WI38 (cell line): Measurements from ENCODE around the gene USP5.

Experiments used
- H3K4me3 ChIP-seq: 2 replicates; pipeline ENCODE4 v1.5.1; 2011; ENCODE audit warnings: low read depth, mild to moderate bottlenecking, control low read depth, low read length
- TF ChIP-seq, protein P1 (sequence below): IDR thresholded peaks from 2 replicates; pipeline ENCODE4 v1.5.1; 2012; ENCODE audit warnings: low read depth, mild to moderate bottlenecking, control low read depth, low read length

The USP5 gene

DNA sequence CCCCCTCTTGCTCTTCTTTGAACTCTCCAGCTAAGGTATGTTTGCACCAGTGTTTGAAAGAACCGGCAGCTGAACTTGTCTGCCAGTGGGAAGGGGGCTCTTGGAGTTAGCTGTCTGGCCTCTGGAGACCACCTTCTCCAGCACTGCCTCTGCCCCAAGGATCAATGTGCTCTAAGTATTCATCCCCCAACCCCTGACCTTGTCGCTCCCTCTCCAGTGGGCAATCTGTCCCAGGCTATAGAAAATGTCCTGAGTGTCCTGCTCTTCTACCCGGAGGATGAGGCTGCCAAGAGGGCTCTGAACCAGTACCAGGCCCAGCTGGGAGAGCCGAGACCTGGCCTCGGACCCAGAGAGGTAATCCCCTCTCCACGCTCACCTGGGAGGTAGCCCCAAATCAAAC is 21.0 kb upstream of the USP5 start:
- no peak overlapping the region for H3K4me3 ChIP-seq
- TF ChIP-seq, protein P1, sequence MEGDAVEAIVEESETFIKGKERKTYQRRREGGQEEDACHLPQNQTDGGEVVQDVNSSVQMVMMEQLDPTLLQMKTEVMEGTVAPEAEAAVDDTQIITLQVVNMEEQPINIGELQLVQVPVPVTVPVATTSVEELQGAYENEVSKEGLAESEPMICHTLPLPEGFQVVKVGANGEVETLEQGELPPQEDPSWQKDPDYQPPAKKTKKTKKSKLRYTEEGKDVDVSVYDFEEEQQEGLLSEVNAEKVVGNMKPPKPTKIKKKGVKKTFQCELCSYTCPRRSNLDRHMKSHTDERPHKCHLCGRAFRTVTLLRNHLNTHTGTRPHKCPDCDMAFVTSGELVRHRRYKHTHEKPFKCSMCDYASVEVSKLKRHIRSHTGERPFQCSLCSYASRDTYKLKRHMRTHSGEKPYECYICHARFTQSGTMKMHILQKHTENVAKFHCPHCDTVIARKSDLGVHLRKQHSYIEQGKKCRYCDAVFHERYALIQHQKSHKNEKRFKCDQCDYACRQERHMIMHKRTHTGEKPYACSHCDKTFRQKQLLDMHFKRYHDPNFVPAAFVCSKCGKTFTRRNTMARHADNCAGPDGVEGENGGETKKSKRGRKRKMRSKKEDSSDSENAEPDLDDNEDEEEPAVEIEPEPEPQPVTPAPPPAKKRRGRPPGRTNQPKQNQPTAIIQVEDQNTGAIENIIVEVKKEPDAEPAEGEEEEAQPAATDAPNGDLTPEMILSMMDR: no peak

DNA sequence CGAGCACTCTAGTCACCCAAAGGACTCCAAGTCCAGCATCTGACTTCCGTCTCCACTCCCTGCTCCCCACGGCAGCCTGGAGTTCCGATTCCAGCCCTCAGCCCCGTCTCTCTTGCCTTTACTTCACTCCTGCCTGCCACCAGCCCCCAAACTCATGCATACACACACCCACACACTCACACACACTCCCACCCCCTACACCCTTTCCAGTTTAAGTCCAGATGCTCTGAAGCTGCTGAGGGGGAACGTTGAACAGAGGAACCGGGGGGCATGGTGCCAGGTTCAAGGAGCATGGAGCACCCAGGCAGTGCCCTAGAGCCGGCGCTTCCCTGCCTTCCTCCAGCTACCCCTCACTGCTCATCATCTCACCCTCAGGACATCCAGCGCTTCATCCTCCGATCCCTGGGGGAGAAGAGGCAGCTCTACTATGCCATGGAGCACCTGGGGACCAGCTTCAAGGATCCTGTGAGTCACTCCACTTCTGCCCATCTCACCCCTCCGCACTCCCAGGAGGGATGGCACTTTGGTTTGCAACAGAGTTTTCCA is 20.4 kb upstream of the USP5 start:
- no peak overlapping the region for H3K4me3 ChIP-seq
- TF ChIP-seq, protein P1: no peak

DNA sequence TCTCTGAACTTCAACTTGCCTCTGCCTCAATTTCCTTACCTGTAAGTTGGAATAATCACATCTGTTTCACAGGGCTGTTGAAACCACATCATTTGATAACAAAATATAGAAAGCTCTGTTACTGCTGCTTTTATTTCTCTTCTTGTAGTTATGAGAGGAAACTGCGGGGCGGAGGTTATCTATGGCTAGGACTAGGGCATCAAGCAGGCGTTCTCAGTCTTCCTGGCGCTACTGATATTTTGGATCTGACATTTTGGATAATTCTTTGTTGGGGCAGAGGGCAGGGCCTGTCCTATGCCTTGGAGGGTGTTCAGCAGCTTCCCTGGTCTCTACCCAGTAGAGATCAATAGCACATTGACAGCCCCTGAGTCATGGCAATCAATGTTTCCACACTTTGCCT is 19.8 kb upstream of the USP5 start:
- TF ChIP-seq, protein P1: no peak
- no peak overlapping the region for H3K4me3 ChIP-seq

DNA sequence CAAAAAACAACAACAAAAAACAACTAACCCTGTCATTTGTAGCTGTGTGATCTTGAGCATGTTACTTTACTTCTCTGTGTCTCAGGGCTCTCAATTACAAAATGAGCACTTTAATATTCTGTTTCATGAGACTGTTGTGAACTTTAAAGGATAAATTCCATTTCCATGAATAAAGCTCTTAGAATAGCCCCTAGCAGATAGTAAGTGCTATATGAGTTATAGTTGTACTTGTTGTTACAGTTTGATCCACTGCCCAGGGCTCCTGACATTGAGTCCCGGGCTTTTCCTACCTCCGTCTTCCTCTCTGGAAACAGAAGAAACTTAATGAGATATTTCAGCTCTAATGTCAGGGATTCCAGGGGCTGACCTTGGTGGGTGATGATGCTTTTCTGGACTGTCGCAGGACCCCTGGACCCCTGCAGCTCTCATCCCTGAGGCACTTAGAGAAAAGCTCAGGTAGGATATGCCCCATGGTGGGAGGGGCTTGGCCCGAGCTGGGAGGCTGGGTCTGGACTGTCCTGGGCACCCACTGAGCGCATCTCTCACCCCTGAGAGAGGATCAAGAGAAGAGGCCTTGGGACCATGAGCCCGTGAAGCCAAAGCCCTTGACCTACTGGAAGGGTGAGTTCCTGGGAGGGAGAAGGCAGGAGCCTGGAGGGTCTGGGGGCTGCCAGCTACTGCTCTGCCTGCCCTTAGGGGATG is 18.6 kb upstream of the USP5 start:
- H3K4me3 ChIP-seq: no peak overlapping the region
- TF ChIP-seq, protein P1: no peak

DNA sequence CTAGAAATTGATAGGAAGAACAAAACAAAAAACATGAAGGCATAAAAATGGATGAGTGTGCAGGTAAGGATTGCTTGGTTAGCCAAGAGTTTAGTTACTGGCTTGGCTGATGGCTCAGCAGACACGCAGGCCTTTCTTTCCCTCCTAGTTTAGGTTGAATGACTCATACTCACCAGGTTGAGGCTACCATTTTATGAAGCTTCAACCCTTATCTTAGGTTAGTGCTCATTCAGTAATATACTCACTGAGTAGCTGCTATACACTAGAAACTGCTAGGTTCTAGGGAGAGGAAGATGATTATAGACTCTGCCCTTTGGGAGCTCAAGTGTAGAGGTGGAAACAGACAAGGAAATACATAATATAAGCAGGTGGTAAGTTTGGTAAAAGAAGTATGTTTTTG is 17.7 kb upstream of the USP5 start:
- H3K4me3 ChIP-seq: no peak overlapping the region
- TF ChIP-seq, protein P1: no peak

DNA sequence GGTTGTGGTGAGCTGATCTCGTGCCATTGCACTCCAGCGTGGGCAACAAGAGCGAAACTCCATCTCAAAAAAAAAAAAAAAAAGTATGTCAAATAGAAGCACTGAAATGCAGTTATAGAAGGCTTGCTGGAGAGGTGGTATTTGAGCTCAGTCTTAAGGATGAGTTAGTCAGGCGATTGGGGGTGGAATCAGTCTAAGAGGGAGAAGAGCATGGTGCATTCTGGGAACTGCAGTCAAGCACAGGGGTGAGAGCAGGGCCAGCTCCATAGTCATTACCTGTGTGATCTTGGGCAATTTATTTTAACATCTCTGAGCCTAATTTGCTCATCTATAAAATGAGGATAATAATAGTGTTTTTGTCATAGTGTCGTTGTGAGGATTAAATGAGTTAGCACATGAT is 17.1 kb upstream of the USP5 start:
- TF ChIP-seq, protein P1: no peak
- H3K4me3 ChIP-seq: no peak overlapping the region

DNA sequence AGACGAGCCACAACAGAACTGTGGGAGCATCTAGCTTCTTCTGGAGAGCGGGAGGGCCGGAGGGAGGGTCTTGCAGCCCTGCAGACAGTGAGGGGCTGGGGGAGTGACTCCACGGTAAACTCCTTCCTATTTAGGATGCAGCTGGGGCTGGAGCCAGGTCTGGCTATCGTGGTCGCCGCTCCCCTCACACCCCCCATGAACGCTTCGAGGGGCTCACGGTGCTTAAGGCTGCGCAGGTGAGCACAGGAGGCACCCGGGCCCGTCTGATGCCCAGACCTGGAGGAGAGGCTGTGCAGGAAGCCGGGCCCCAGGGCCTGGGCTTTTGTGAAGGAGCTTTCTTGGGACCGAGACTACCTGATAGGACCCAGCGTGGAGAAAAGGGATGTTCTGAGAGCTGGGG is 15.1 kb upstream of the USP5 start:
- no peak overlapping the region for H3K4me3 ChIP-seq
- TF ChIP-seq, protein P1: no peak
